Glomerular visceral epithelial cell (primary cell): ENCODE data around the gene PTPN2.
"Not testable (repeated sequence)": the region's sequence is repeated elsewhere in the genome, so short reads cannot be mapped to it uniquely, and the experiment has no call there.

Experiments used
- DNase-seq: peaks from one replicate; pipeline ENCODE4 v3.0.0-alpha.2; 2016; ENCODE audit errors: extremely low spot score

Gene PTPN2

GRCh38 chr18:12825230-12825629, 58.8 kb downstream of the PTPN2 start:
- DNase-seq = no peak

- no peak for DNase-seq
These were observed 60.1 kb downstream of the PTPN2 start for GRCh38 chr18:12823892-12824291.

- no peak for DNase-seq
These were observed 62.6 kb downstream of the PTPN2 start for GRCh38 chr18:12821408-12821807.

- DNase-seq = no peak
These were observed 63.5 kb downstream of the PTPN2 start for GRCh38 chr18:12820506-12820905.

- no peak for DNase-seq
These were observed 64.2 kb downstream of the PTPN2 start for GRCh38 chr18:12819841-12820240.

GRCh38 chr18:12819322-12819721, 64.7 kb downstream of the PTPN2 start:
- DNase-seq = no peak

- no peak for DNase-seq
These were observed 65.8 kb downstream of the PTPN2 start for GRCh38 chr18:12818243-12818642.

GRCh38 chr18:12816451-12816850, 67.6 kb downstream of the PTPN2 start:
- no peak for DNase-seq

- DNase-seq = peak; percentile 16
These were observed 72.7 kb downstream of the PTPN2 start for GRCh38 chr18:12811191-12811950.

- no peak for DNase-seq
These were observed 80.7 kb downstream of the PTPN2 start for GRCh38 chr18:12803069-12803936.

GRCh38 chr18:12802538-12802937, 81.5 kb downstream of the PTPN2 start:
- no peak for DNase-seq

- no peak for DNase-seq
These were observed 87.6 kb downstream of the PTPN2 start for GRCh38 chr18:12796448-12796847.

GRCh38 chr18:12791610-12792009, 92.4 kb downstream of the PTPN2 start:
- DNase-seq = no peak

- no peak for DNase-seq
These were observed 97.4 kb downstream of the PTPN2 start for GRCh38 chr18:12786669-12787068.

- DNase-seq = no peak
These were observed 100.5 kb downstream of the PTPN2 start for GRCh38 chr18:12783524-12783923.

GRCh38 chr18:12782521-12782920, 101.5 kb downstream of the PTPN2 start:
- peak; percentile 4 for DNase-seq

- DNase-seq = no peak
These were observed 104.6 kb downstream of the PTPN2 start for GRCh38 chr18:12779456-12779855.

- DNase-seq = no peak
These were observed 105.0 kb downstream of the PTPN2 start for GRCh38 chr18:12779043-12779442.

- no peak for DNase-seq
These were observed 106.5 kb downstream of the PTPN2 start for GRCh38 chr18:12777500-12777944.

- DNase-seq = no peak
These were observed 107.1 kb downstream of the PTPN2 start for GRCh38 chr18:12776821-12777471.

GRCh38 chr18:12776415-12776814, 107.6 kb downstream of the PTPN2 start:
- not testable (repeated sequence) for DNase-seq

- DNase-seq = no peak
These were observed 109.1 kb downstream of the PTPN2 start for GRCh38 chr18:12774982-12775381.
